GM18511 (cell line): ENCODE results near the gene NME5.
"Not testable (repeated sequence)": the region's sequence is repeated elsewhere in the genome, so short reads cannot be mapped to it uniquely, and the experiment has no call there.

Experiments used
- ATAC-seq: cut with Tn5 transposase; IDR thresholded peaks from one replicate; pipeline ENCODE4 v1.9.1; 2021; ENCODE audit warnings: mild to moderate bottlenecking, moderate library complexity; ENCODE audit not compliant: unreplicated experiment

The NME5 gene

GRCh38 chr5:138138949-138139780 lies at the start of gene NME5:
NME5 (minus strand) TSS chr5:138139428; CDS start chr5:138138780, 648 bp downstream.
- no peak for ATAC-seq

GRCh38 chr5:138188626-138189025 lies 49.4 kb upstream of the NME5 start:
- ATAC-seq = no peak

GRCh38 chr5:138186002-138186447 lies 46.8 kb upstream of the NME5 start:
- ATAC-seq = no peak

- ATAC-seq = no peak
These were observed 43.6 kb upstream of the NME5 start for GRCh38 chr5:138182808-138183207.

- no peak for ATAC-seq
These were observed 41.6 kb upstream of the NME5 start for GRCh38 chr5:138180841-138181240.

- ATAC-seq = no peak
These were observed 41.1 kb upstream of the NME5 start for GRCh38 chr5:138180183-138180782.

- ATAC-seq = no peak
These were observed 40.1 kb upstream of the NME5 start for GRCh38 chr5:138179277-138179857.

GRCh38 chr5:138178516-138179276 lies 39.5 kb upstream of the NME5 start, which contains the start of the genes BRD8 and KIF20A:
BRD8 (minus strand) TSS chr5:138178630; CDS start chr5:138178614, 16 bp downstream.
KIF20A (plus strand) TSS chr5:138179112; CDS start chr5:138179681, 569 bp downstream.
- peak; percentile 89 for ATAC-seq

- no peak for ATAC-seq
These were observed 38.8 kb upstream of the NME5 start for GRCh38 chr5:138177941-138178515.

GRCh38 chr5:138170299-138170698 lies 31.1 kb upstream of the NME5 start:
- ATAC-seq = no peak

- ATAC-seq = no peak
These were observed 29.9 kb upstream of the NME5 start for GRCh38 chr5:138169124-138169523.

GRCh38 chr5:138163721-138164120 lies 24.5 kb upstream of the NME5 start:
- ATAC-seq = no peak

GRCh38 chr5:138160706-138161105 lies 21.5 kb upstream of the NME5 start:
- ATAC-seq = no peak

- ATAC-seq = no peak
These were observed 20.4 kb upstream of the NME5 start for GRCh38 chr5:138159666-138160065.

- no peak for ATAC-seq
These were observed 18.4 kb upstream of the NME5 start for GRCh38 chr5:138157626-138158025.

- ATAC-seq = not testable (repeated sequence)
These were observed 16.7 kb upstream of the NME5 start for GRCh38 chr5:138155977-138156376.

GRCh38 chr5:138149530-138149929 lies 10.3 kb upstream of the NME5 start:
- ATAC-seq = no peak

- no peak for ATAC-seq
These were observed 9.6 kb upstream of the NME5 start for GRCh38 chr5:138148811-138149210.

GRCh38 chr5:138143578-138143977 lies 4.3 kb upstream of the NME5 start:
- ATAC-seq = not testable (repeated sequence)

- ATAC-seq = no peak
These were observed 2.5 kb upstream of the NME5 start for GRCh38 chr5:138141734-138142133.

- ATAC-seq = no peak
These were observed 1.0 kb upstream of the NME5 start for GRCh38 chr5:138140268-138140667.
